ENCODE measurements around the gene TRPM5.

The TRPM5 gene

DNA sequence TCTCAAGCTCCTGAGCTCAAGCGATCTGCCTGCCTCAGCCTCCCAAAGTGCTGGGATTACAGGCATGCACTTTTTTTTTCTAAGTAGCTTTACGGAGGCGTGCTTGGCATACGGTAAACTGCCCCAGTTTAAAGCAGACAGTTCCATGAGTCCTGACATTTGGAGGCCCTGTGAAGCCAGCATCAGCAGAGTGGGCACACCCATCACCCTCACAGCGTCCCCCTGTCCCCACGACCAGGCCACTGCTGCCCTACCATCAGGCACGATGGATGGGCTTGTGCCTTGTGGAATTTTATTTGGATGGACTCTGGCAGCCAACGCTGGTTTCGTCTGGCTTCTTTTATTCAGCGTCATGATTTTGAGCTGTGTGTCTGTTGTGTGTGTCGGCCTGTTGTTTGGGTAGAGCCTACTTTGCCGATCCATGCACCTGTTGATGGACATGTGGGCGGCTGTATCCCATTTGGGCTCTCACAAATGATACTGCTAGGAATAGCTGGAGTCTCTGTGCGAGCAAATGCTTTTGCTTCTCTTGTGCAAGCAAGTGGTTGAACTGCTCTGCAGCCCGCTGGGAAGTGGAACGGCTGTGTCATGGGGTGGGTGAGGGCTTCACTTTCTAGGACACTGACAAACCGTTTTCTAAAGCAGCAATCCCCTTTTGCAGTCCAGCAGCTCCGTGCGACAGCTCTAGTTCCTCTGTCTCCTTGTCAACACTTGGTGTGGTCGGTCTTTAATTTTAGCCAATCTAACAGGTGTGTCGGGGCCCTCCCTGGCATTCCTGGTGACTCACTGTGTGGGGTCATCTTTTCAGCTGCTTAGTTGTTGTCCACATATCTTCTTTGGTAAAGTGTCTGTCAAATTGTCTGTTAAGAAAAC, 24.3 kb upstream of the TRPM5 start:
- DNase-seq: no peak

DNA sequence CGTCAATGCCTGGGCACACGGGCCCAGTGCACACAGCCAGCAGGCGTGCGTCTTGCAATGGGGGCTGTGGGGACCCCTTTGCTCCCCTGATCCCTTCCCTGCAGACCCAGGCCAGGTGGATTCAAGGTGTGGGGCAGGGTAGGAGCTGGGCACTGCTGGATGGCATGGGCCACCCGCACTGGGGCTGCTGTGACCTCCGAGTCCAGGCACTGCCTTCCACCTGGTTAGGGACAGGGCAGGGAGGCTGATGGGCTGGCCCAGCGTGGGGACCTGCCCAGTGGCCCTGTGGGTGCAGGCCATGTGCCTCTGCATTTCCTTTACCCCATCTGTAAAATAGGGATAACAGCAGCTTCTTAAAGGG, 23.4 kb upstream of the TRPM5 start:
- DNase-seq: no peak

DNA sequence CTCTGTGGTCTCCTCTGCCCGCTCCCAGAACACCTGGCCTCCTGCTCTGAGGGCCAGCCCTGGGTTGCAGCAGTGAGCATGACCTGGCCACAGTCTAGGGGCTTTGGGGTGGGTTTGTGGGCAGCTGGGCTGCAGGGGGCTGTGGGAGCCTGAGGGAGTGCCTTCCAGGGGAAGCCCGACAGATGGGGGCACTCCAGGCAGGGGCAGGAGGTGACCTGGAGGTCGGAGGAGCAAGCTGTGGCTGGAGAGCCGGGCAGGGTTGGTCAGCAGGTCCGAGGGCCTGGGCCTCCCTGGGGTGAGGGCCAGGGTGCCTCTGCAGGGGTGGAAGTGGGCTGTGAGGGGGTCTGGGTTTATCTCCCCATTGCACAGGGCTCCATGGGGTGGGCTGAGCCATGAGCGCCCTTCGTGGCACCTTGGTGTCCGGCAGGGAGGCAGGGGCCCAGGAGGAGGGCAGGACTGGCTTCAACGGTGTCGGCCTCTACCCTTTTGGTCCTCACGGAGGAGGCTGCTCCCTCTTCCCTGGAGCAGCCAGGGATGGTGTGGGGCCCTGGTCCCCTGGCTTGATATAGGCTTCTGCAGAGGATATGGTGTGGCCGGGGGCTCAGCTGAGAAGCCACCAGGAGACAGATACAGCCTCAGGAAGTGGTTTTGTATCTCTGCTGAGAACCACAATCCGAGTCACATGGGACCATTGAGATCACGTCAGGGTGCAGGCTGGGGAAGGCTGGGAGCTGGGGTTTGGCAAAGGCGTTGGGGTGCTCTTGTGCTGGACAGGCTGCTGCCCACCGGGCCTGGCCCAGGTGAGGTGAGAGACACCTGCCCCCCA, 22.8 kb upstream of the TRPM5 start:
- no peak for DNase-seq

DNA sequence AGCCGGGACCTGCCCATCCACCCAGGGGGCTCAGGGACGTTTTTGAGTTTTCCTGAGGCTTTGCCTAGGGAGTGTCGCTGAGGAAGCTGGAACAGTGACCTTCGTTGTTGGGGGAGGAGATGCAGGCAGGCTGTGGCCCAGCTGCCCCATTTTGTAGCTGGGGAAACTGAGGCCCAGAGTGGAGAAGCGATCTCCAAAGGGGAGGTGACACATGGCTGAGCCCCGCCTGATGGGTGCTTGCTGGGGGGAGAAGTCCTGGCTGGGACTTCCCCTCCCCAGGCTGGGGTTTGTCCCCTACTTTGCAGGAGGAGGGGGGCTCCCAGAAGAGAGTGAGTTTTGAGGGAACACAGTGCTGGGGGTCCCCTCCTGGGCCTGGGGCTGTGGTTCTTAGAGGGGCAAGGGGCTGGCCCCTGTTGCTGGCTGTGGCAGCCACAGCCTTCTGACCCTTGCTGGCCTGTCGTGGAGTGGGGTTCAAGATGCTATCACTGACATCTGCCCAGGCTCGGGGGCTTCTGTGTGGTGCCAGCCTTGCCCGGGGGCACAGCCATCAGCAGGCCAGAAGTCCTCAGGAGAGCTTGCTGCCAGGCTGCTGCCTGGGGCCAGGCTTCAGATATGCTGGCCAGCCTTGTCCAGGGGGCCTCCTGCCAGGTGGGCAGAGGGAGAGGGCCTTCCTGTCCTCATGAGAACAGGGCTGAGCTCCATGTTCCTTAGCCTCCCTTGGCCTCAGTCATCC, 21.9 kb upstream of the TRPM5 start:
- no peak for DNase-seq

DNA sequence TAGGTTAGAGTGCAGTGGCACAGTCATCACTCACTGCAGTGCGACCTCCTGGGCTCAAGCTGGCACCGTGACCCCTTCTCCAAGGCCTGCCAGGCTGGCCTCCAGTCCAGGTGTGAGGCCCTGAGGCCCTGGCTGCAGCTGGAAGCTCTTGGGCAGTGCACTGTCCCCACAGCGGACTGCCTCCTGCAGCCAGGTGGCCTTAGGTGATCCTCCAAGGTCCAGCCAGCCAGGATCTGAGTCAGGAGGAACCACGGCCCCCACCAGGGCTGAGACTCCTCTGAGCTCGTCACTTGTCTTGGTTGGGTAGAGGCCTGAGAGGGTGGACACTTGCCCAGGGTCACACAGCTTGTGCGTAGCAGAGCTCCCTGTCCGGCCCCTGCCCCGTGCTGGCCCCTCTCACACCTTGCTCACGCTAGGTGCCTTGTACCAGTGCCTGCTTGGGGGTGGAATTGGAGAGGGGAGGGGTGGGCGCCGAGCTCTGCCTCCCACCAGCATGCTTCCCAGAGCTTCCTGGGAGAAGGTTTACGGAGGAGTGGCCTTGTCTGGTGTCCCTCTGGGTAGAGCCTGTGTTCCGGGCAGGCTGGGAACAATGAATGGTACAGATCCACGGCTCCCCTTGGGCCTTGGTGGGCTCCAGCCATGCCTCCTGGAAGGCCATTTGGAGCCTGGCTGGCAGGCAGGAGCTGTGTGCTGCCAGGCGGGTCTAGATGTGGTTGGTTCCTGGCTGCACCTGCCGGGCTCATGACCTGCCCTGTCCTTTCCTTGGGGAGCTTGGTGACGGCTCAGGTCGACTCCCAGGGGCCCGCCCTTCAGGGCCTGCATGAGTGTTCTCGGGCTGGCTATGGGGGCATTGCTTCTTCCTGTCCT, 21.1 kb upstream of the TRPM5 start:
- no peak for DNase-seq

DNA sequence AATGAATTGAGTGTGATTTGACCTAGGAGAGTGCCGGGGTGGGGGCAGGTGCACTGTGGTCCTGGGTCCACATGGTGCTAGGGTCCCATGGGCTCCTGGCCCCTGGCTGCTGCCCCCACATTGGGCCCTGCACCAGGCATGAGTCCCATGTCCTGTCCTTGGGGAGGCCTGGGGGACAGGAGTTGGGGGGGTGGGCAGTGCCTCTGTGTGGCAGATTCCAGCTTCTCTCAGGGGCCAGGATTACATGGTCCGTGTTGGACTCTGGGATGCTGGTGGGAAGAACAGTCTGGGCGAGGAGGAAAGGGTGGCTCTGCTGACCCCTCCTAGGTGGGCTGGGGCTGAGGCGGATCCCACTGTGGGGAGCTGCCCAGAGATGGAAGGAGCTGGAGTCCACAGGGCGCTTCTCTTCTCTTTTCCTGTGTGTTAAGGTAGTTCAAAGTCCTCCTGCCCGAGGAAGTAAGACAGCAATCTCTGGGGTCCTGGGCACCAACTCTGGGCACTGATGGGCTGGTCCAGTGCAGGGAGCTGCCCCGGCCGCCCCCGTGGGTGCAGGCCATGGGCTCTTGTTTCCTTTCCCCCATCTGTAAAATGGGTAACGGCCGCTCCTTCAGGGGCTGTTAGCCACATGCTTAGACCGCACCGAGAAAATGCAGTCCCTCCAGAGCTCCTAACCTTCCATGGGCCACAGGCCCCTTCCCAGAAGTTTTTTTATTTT, 20.3 kb upstream of the TRPM5 start:
- no peak for DNase-seq

DNA sequence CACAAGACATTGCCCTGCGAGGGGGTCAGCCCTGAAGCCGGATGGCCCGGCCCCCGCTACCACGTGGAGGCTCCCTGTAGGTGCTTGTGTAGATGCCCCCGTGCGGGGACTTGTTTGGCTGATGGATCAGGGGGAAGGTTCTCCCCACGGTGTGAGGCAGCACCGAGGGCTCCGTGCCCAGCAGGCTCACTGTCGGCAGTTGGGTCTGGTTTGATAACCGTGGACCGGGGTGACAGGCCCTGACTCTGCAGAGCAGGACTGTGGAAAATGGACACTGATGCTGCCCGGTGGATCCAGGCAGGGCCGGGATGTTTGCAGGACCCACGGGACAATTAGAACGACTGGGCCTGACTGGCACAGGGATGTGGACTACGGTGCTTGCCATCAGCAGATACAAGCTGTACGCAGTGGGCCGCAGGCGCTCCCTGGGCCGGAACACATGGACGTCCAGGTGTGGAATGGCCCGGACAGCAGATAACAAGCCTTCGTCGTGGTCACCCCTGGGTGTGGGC, 19.5 kb upstream of the TRPM5 start:
- no peak for DNase-seq

DNA sequence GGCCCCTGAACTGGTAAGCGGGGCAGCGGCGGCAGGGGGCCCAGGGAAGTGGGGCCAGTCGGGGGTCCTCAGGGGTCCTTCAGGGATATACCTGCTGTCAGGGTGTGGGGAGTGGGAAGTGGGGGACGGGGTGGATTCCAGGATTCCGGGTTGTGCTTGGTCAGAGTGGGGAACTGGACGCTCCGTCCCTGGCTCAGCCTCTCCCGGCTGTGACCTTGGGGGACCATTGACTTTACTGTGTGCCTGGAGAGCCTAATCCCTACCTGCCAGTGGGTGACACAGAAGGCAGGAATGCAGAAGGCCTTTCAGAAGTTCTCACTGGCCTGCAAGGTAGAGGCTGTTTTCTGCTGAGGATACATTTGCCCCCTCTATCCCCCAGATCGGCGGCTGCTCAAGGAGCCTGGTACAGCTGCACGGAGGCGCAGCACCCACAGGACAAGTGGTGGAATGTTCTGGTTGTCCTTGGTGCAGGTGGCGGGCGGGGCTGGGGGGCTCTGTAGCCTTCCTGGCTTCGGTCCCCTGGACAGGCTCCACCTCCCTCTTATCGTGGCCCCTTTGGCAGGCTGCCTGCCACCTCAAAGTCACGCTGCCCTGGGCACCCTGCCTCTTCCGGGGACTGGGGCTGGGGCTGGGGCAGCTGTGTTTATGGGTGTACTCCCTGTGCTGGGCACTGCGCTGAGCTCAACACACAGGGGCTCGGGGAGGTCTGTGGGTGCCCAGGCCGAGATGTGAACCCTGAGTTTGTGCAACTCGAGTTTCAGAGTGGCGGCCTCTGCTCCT, 18.9 kb upstream of the TRPM5 start:
- no peak for DNase-seq

DNA sequence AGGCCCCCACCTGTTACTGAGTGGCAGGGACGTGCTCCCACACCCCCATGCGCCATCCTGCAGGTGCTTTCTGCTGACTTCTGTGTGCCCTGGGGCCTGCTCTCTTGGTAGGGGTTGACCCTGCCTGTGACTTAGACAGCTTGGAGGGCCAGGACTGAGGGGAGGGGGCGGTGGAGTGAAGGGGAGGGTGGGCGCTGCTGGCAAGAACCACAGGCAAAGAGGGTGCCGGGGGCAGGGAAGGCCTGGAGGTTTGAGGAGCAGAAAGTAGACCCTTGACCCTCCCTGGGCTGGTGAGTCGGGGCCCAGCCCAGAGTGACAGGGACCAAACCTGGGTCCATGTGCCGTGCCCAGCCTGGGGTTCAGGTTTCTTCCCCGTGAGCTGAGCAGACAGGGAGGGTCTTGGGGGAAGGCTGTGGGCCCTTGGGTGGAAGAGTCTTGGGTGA, 18.2 kb upstream of the TRPM5 start:
- DNase-seq: no peak

DNA sequence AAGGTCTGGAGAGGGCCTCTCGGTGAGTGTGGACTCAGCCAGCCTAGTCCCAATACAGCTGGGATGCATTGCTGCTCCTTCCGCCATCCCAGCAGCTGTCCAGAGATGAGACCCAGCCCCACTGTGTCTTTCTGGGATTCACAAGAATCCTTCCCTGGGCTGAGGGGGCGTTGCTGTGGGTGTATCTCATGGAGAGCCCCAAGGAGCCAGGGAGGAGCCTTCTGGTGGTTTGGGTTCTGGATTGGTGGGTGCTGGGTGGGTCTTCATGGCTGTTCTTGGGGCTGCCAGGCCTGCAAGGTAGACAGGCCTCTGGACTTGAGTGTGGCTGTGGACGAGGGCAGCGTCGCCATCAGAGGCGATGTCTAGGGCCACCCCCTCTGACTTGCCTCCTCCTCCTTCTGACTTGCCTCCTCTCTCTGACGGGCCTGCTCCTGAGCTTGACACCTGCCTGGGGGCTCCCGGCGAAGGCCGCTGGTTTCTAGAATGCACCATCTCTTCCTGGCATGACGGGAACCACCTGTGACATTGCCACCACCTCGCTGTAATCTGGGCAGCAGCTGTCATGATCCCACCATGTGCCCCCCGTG, 17.7 kb upstream of the TRPM5 start:
- DNase-seq: no peak

DNA sequence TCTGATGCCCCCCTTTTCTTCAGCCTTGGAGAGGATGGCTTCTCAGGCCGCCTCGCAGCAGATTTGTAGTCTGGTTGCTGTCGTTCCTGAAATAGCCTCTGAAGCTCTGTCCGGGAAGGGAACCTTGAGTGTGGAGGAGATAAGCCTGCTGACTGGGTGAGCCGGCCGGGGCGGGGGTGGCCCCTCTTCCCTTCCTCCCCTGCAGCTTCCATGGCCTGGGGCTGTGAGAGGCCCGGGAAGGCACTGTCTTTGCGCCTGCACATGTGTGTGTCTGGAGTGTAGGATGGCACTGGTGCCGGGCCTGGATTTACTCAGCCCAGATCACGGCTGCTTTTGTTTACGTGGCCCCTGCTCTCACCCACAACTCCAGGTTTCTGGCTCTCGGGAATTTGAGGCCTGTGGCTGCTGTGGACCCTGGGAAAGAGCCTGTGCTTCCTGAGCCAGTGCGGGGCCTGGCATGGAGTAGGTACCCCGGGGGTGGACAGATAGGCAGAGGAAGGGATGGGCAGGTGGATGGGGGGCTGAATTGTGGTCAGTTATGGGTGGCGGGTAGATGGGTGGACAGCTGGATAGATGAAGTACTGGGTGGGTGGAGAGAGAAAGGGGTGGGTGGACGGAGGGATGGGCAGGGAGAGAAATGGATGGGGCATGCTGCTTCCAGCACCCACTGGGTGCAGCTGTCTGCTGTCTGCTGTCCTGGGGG, 17.1 kb upstream of the TRPM5 start:
- DNase-seq: no peak

DNA sequence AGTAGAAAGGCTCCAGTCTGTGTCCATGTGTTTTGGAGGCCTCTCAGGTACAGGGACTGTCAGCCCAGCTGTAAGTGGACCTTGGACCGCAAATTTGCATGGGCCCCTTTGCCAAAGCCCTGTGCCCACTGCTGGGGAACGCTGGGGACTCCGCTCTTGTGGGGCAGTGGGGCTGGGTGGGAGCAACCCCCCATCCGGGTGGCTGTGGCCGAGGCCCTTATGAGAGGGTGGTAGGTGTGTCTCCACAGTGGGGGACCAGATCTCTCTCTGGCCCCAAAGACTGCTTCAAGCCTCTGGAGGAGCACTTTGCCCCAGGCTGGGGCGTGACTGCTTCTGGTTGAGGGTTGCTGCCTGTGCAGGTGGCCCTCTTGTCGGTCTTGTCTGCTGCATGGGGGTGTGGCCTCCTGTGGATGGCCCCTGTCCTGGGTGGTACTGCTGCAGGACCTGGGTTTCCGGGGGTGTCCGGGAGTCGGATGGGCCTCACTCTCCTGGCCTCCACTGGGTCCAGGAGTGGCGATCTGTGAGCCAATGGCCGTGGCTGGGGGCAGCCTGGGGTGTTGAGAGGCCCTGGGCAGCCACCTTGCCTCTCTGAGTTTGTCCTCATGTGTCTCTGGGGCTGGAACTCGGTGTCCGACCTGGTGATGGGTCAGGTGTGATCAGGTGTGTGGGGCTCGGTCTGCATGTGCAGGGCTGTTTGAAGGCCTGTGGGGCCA, 16.4 kb upstream of the TRPM5 start:
- DNase-seq: no peak

DNA sequence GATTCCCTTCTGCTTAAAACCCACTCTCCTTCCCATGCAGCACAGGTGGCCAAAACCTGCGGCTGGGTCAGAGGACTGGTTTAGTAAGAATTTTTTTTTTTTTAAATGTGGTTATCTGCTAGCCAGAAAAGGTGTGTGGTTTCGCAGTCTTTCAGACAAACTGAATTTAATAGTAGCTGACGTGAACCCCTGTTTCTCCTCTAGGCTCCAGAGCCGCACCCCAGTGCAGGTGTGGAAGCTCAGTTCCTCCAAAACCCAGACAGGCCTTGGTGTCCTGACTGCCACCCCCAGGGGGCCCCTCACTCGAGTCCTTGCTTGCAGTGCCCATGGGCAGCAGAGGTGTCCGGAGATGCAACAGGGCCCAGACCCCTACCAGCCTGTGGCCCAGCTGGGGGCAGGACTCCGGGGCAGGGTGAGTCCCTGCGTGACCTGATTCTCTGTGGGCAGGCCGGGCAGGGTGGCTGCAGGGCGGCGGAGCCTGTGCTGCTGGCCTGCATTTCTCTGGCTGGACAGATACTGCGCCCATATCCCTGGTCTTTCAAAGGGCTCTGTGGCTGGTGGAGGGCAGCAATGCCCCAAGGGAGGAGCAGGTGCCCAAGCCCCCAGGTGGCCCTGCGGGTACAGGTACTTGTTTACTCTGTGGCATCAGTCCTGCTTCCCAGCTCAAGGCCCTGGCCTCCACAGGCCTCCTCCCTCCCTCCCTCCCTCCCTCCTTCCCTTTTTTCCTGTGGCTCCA, 15.7 kb upstream of the TRPM5 start:
- no peak for DNase-seq

DNA sequence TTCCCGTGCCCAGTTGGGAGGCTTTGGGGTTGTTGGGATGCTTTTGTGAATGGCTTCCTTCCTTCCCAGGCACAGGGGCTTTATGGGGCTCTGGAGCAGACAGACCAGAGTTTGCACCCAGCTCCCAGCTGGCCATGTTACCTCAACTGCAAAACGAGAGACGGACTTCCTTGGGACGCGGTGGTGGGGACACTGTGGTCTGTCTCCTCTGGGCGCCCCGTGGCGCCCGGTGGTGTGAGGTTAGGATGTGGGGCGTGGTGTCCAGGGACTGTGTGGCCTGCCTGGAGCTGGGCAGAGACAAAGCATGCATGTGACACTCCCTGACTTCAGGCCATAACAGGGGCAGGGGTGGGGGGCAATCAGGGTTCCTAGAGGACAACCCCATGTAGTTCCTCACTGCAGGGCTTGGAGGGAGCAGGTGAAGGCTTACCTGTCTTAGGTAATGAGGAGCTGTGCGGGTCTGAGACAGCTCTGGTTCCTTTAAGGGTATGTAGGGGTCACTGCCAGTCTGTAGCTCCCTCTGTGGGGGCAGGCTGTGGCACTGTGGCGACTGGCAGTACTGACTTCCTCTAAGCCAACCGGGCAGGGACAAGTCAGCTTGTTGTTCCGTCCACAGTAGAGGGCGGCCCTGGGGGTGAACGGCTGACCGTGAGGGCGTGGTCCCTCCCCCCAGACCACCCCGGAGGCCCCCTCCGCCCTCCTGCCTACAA, 14.9 kb upstream of the TRPM5 start:
- no peak for DNase-seq

DNA sequence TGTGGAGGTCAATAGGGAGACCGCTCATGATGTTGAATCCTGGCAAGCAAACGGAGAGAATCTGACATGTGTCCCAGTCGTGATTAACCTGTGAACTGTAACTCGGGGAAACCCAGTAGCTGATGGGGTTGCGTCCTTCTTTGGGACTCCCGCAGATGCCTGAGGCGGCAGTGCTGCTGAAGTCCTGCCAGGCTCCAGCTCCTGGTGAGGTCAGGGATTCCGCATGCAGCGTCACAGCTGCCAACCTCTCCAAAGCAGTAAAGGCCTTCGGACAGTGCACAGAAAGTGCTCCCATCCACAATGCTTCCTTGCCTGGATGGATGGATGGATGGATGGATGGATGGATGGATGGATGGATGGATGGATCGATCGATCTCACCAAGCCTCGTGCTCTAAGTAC, 14.0 kb upstream of the TRPM5 start:
- DNase-seq: no peak

DNA sequence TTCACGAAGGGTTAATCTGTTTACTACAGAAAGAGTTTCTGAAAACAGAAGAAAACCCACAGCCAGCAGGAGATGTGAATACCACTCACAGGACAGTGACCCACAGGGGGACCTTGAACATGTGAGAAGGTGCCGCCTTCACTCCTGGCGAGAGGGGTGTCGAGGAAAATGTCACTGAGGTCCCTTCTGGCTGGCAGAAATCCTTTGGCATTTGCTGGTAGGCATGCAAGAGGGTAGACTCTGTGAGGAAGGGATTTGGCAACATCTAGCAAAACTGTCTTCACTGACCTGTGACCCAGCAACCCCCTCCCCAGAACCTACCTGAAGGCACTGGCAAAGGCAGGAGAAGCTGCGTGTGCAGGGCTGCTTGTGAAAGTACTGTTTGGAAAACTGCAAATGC, 9.1 kb upstream of the TRPM5 start:
- DNase-seq: no peak

DNA sequence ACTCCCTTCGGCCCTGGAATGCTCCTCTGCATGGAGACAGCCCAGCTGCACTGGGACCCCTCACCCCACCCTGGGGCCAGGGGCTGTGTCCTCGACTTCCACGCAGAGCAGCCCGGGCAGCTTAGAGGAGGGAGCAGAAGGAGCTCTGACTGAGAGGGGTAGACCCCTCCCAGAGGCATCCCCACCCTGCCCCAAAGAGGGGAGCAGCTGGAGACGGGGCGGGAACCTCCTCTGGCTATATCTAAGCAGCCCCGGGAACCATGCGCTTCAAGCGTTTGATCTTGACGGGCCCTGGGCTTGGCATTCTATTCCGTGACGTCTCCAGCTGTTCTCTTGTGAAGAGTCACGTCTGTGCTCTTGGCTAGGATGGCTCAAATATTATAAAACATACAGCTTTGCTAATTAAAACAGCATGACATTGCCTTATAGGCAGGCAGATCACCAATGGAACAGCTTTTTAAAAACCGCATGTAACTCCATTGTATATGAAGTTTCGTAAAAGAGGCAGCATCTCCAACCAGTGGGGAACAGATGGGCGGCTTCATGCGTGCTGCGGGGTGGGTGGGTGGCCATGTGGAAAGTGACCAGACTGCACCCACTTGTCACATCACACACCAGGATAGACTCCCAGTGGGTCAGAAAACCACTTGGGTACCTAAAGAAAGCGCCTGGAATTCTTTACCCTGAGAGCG, 8.2 kb upstream of the TRPM5 start:
- no peak for DNase-seq
